Measurements from ENCODE around the gene ZBTB34.

Gene ZBTB34

GRCh38 chr9:126859111-126859510 lies 1.3 kb upstream of the ZBTB34 start:
- Histone ChIP-seq H3K27ac (ENCODE audit: low read depth, low read length, severe bottlenecking) (no peak overlapping the region), H3K4me1 (ENCODE audit: control insufficient read depth, insufficient read depth, low read length, poor library complexity, severe bottlenecking) (peaks cover 12% of the 10 kb centered on the region), H3K4me3 (ENCODE audit: extremely low read depth, insufficient read depth, low read length, poor library complexity, severe bottlenecking) (no peak overlapping the region), H3K9me3 (ENCODE audit: control insufficient read depth, low read length) (no peaks in the 10 kb centered on the region), H3K36me3 (ENCODE audit: control insufficient read depth, insufficient read depth, low read length) (peaks cover 12% of the 10 kb centered on the region)
- 89 to 90% methylated on average over 2 of the region's 2 CpGs for WGBS, 2 experiments (ENCODE audit: insufficient coverage in 2 of 2)

GRCh38 chr9:126860757-126861466 lies 473 bp downstream of the ZBTB34 start:
- 0 to 1% methylated on average over 44 to 61 of the region's 71 CpGs for WGBS, 2 experiments (ENCODE audit: insufficient coverage in 2 of 2)
- Histone ChIP-seq H3K9me3 (ENCODE audit: control insufficient read depth, low read length) (no peaks in the 10 kb centered on the region), H3K36me3 (ENCODE audit: control insufficient read depth, insufficient read depth, low read length) (peaks cover 28% of the 10 kb centered on the region), H3K4me1 (ENCODE audit: control insufficient read depth, insufficient read depth, low read length, poor library complexity, severe bottlenecking) (peaks cover 12% of the 10 kb centered on the region), H3K27ac (ENCODE audit: low read depth, low read length, severe bottlenecking) (peak overlapping the region; percentile 62), H3K4me3 (ENCODE audit: extremely low read depth, insufficient read depth, low read length, poor library complexity, severe bottlenecking) (peak overlapping the region; percentile 82)

- Histone ChIP-seq H3K27ac (ENCODE audit: low read depth, low read length, severe bottlenecking) (peak overlapping the region; percentile 62), H3K36me3 (ENCODE audit: control insufficient read depth, insufficient read depth, low read length) (peaks cover 36% of the 10 kb centered on the region), H3K4me1 (ENCODE audit: control insufficient read depth, insufficient read depth, low read length, poor library complexity, severe bottlenecking) (peaks cover 12% of the 10 kb centered on the region), H3K9me3 (ENCODE audit: control insufficient read depth, low read length) (no peaks in the 10 kb centered on the region), H3K4me3 (ENCODE audit: extremely low read depth, insufficient read depth, low read length, poor library complexity, severe bottlenecking) (peak overlapping the region; percentile 82)
- WGBS, 2 experiments (ENCODE audit: insufficient coverage in 2 of 2) = no CpG with 5 or more reads among the region's 3 CpGs
Observed at GRCh38 chr9:126861707-126862103, 1.3 kb downstream of the ZBTB34 start.

- H3K9me3 ChIP-seq (ENCODE audit: control insufficient read depth, low read length) = no peaks in the 10 kb centered on the region
- WGBS, 2 experiments (ENCODE audit: insufficient coverage in 2 of 2) = 43% methylated on average over 9 to 10 of the region's 11 CpGs
- peak overlapping the region; percentile 82 for H3K4me3 ChIP-seq (ENCODE audit: extremely low read depth, insufficient read depth, low read length, poor library complexity, severe bottlenecking)
- peaks cover 38% of the 10 kb centered on the region for H3K36me3 ChIP-seq (ENCODE audit: control insufficient read depth, insufficient read depth, low read length)
- H3K4me1 ChIP-seq (ENCODE audit: control insufficient read depth, insufficient read depth, low read length, poor library complexity, severe bottlenecking) = peaks cover 12% of the 10 kb centered on the region
- no peak overlapping the region for H3K27ac ChIP-seq (ENCODE audit: low read depth, low read length, severe bottlenecking)
Observed at GRCh38 chr9:126862104-126862761, 1.8 kb downstream of the ZBTB34 start.

GRCh38 chr9:126864771-126865170 lies 4.3 kb downstream of the ZBTB34 start:
- 94 to 100% methylated on average over 1 to 2 of the region's 2 CpGs for WGBS, 2 experiments (ENCODE audit: insufficient coverage in 2 of 2)
- H3K4me1 ChIP-seq (ENCODE audit: control insufficient read depth, insufficient read depth, low read length, poor library complexity, severe bottlenecking) = peaks cover 12% of the 10 kb centered on the region
- H3K9me3 ChIP-seq (ENCODE audit: control insufficient read depth, low read length) = no peaks in the 10 kb centered on the region
- H3K4me3 ChIP-seq (ENCODE audit: extremely low read depth, insufficient read depth, low read length, poor library complexity, severe bottlenecking) = no peak overlapping the region
- peaks cover 55% of the 10 kb centered on the region for H3K36me3 ChIP-seq (ENCODE audit: control insufficient read depth, insufficient read depth, low read length)
- H3K27ac ChIP-seq (ENCODE audit: low read depth, low read length, severe bottlenecking) = no peak overlapping the region

GRCh38 chr9:126869368-126869767 lies 8.9 kb downstream of the ZBTB34 start:
- no peak overlapping the region for H3K27ac ChIP-seq (ENCODE audit: low read depth, low read length, severe bottlenecking)
- peaks cover 67% of the 10 kb centered on the region for H3K36me3 ChIP-seq (ENCODE audit: control insufficient read depth, insufficient read depth, low read length)
- WGBS, 2 experiments (ENCODE audit: insufficient coverage in 2 of 2) = 94 to 96% methylated on average over 5 to 6 of the region's 7 CpGs
- H3K9me3 ChIP-seq (ENCODE audit: control insufficient read depth, low read length) = no peaks in the 10 kb centered on the region
- no peaks in the 10 kb centered on the region for H3K4me1 ChIP-seq (ENCODE audit: control insufficient read depth, insufficient read depth, low read length, poor library complexity, severe bottlenecking)
- H3K4me3 ChIP-seq (ENCODE audit: extremely low read depth, insufficient read depth, low read length, poor library complexity, severe bottlenecking) = no peak overlapping the region

GRCh38 chr9:126872516-126872915 lies 12.1 kb downstream of the ZBTB34 start:
- no peak overlapping the region for H3K27ac ChIP-seq (ENCODE audit: low read depth, low read length, severe bottlenecking)
- peaks cover 45% of the 10 kb centered on the region for H3K36me3 ChIP-seq (ENCODE audit: control insufficient read depth, insufficient read depth, low read length)
- 93 to 100% methylated on average over 3 of the region's 4 CpGs for WGBS, 2 experiments (ENCODE audit: insufficient coverage in 2 of 2)
- H3K9me3 ChIP-seq (ENCODE audit: control insufficient read depth, low read length) = no peaks in the 10 kb centered on the region
- H3K4me1 ChIP-seq (ENCODE audit: control insufficient read depth, insufficient read depth, low read length, poor library complexity, severe bottlenecking) = no peaks in the 10 kb centered on the region
- no peak overlapping the region for H3K4me3 ChIP-seq (ENCODE audit: extremely low read depth, insufficient read depth, low read length, poor library complexity, severe bottlenecking)

GRCh38 chr9:126874546-126875314 lies 14.3 kb downstream of the ZBTB34 start:
- WGBS, 2 experiments (ENCODE audit: insufficient coverage in 2 of 2) = 89 to 98% methylated on average over 5 to 8 of the region's 9 CpGs
- Histone ChIP-seq H3K27ac (ENCODE audit: low read depth, low read length, severe bottlenecking) (no peak overlapping the region), H3K9me3 (ENCODE audit: control insufficient read depth, low read length) (no peaks in the 10 kb centered on the region), H3K36me3 (ENCODE audit: control insufficient read depth, insufficient read depth, low read length) (peaks cover 37% of the 10 kb centered on the region), H3K4me3 (ENCODE audit: extremely low read depth, insufficient read depth, low read length, poor library complexity, severe bottlenecking) (no peak overlapping the region), H3K4me1 (ENCODE audit: control insufficient read depth, insufficient read depth, low read length, poor library complexity, severe bottlenecking) (no peaks in the 10 kb centered on the region)

- no peak overlapping the region for H3K4me3 ChIP-seq (ENCODE audit: extremely low read depth, insufficient read depth, low read length, poor library complexity, severe bottlenecking)
- WGBS, 2 experiments (ENCODE audit: insufficient coverage in 2 of 2) = 94 to 100% methylated on average over 1 to 2 of the region's 4 CpGs
- no peaks in the 10 kb centered on the region for H3K9me3 ChIP-seq (ENCODE audit: control insufficient read depth, low read length)
- peaks cover 47% of the 10 kb centered on the region for H3K36me3 ChIP-seq (ENCODE audit: control insufficient read depth, insufficient read depth, low read length)
- H3K4me1 ChIP-seq (ENCODE audit: control insufficient read depth, insufficient read depth, low read length, poor library complexity, severe bottlenecking) = no peaks in the 10 kb centered on the region
- no peak overlapping the region for H3K27ac ChIP-seq (ENCODE audit: low read depth, low read length, severe bottlenecking)
Observed at GRCh38 chr9:126875756-126876510, 15.5 kb downstream of the ZBTB34 start.

GRCh38 chr9:126876531-126876930 lies 16.1 kb downstream of the ZBTB34 start:
- H3K27ac ChIP-seq (ENCODE audit: low read depth, low read length, severe bottlenecking) = no peak overlapping the region
- H3K9me3 ChIP-seq (ENCODE audit: control insufficient read depth, low read length) = no peaks in the 10 kb centered on the region
- H3K36me3 ChIP-seq (ENCODE audit: control insufficient read depth, insufficient read depth, low read length) = peaks cover 49% of the 10 kb centered on the region
- WGBS, 2 experiments (ENCODE audit: insufficient coverage in 2 of 2) = 88 to 94% methylated on average over 3 of the region's 4 CpGs
- H3K4me1 ChIP-seq (ENCODE audit: control insufficient read depth, insufficient read depth, low read length, poor library complexity, severe bottlenecking) = no peaks in the 10 kb centered on the region
- H3K4me3 ChIP-seq (ENCODE audit: extremely low read depth, insufficient read depth, low read length, poor library complexity, severe bottlenecking) = no peak overlapping the region

Data from mesodermal cell (in vitro differentiated cells).